ENCODE data around the gene KCNAB1. TPM values are rescaled to one million over a fixed set of nuclear protein-coding genes. Genes with fewer than 3 reads are reported as not detected.

Gene KCNAB1
- total RNA-seq, 2 donors from 2014 or later: 0.26 TPM; not detected in 1

GRCh38 chr3:156349978-156350377 lies 229.6 kb downstream of the KCNAB1 start:
- ATAC-seq (no peak), DNase-seq (no peak)
- Mint-ChIP-seq H3K36me3 (ENCODE audit: low read depth) (no peaks in the 10 kb centered on the region), H3K27ac (no peak overlapping the region), H3K4me3 (no peak overlapping the region), H3K27me3 (peaks cover 12% of the 10 kb centered on the region), H3K4me1 (peaks cover 6% of the 10 kb centered on the region)
- H3K9me3 ChIP-seq (ENCODE audit: control insufficient read depth, low read length, poor library complexity, severe bottlenecking): no peaks in the 10 kb centered on the region

- Mint-ChIP-seq H3K27me3 (peaks cover 6% of the 10 kb centered on the region), H3K36me3 (ENCODE audit: low read depth) (no peaks in the 10 kb centered on the region), H3K4me1 (peaks cover 6% of the 10 kb centered on the region), H3K4me3 (no peak overlapping the region), H3K27ac (no peak overlapping the region)
- no peak for DNase-seq
- no peaks in the 10 kb centered on the region for H3K9me3 ChIP-seq (ENCODE audit: control insufficient read depth, low read length, poor library complexity, severe bottlenecking)
- ATAC-seq: no peak
Measured at GRCh38 chr3:156350781-156351180, 230.4 kb downstream of the KCNAB1 start.

- no peaks in the 10 kb centered on the region for H3K9me3 ChIP-seq (ENCODE audit: control insufficient read depth, low read length, poor library complexity, severe bottlenecking)
- peaks cover 8% of the 10 kb centered on the region for H3K4me1 Mint-ChIP-seq
- no peak overlapping the region for H3K27ac Mint-ChIP-seq
- H3K4me3 Mint-ChIP-seq: no peak overlapping the region
- H3K27me3 Mint-ChIP-seq: peaks cover 7% of the 10 kb centered on the region
- no peaks in the 10 kb centered on the region for H3K36me3 Mint-ChIP-seq (ENCODE audit: low read depth)
- ATAC-seq: no peak
- DNase-seq: no peak
Measured at GRCh38 chr3:156351783-156352182, 231.4 kb downstream of the KCNAB1 start.

- peaks cover 8% of the 10 kb centered on the region for H3K4me1 Mint-ChIP-seq
- H3K9me3 ChIP-seq (ENCODE audit: control insufficient read depth, low read length, poor library complexity, severe bottlenecking): no peaks in the 10 kb centered on the region
- no peak for ATAC-seq
- H3K27me3 Mint-ChIP-seq: peaks cover 11% of the 10 kb centered on the region
- DNase-seq: no peak
- no peak overlapping the region for H3K4me3 Mint-ChIP-seq
- H3K27ac Mint-ChIP-seq: no peak overlapping the region
- H3K36me3 Mint-ChIP-seq (ENCODE audit: low read depth): no peaks in the 10 kb centered on the region
Measured at GRCh38 chr3:156352728-156353127, 232.3 kb downstream of the KCNAB1 start.

GRCh38 chr3:156353563-156353962 lies 233.2 kb downstream of the KCNAB1 start:
- no peaks in the 10 kb centered on the region for H3K36me3 Mint-ChIP-seq (ENCODE audit: low read depth)
- ATAC-seq (no peak), DNase-seq (no peak)
- peaks cover 11% of the 10 kb centered on the region for H3K27me3 Mint-ChIP-seq
- peaks cover 8% of the 10 kb centered on the region for H3K4me1 Mint-ChIP-seq
- no peaks in the 10 kb centered on the region for H3K9me3 ChIP-seq (ENCODE audit: control insufficient read depth, low read length, poor library complexity, severe bottlenecking)
- H3K27ac Mint-ChIP-seq: no peak overlapping the region
- H3K4me3 Mint-ChIP-seq: no peak overlapping the region

GRCh38 chr3:156356537-156357363 lies 236.4 kb downstream of the KCNAB1 start:
- no peak overlapping the region for H3K27ac Mint-ChIP-seq
- H3K4me3 Mint-ChIP-seq: no peak overlapping the region
- no peaks in the 10 kb centered on the region for H3K9me3 ChIP-seq (ENCODE audit: control insufficient read depth, low read length, poor library complexity, severe bottlenecking)
- DNase-seq (no peak), ATAC-seq (no peak)
- H3K27me3 Mint-ChIP-seq: peaks cover 9% of the 10 kb centered on the region
- peaks cover 4% of the 10 kb centered on the region for H3K4me1 Mint-ChIP-seq
- H3K36me3 Mint-ChIP-seq (ENCODE audit: low read depth): no peaks in the 10 kb centered on the region

- H3K9me3 ChIP-seq (ENCODE audit: control insufficient read depth, low read length, poor library complexity, severe bottlenecking): no peaks in the 10 kb centered on the region
- peaks cover 4% of the 10 kb centered on the region for H3K27me3 Mint-ChIP-seq
- no peak for DNase-seq
- no peak overlapping the region for H3K27ac Mint-ChIP-seq
- H3K4me3 Mint-ChIP-seq: no peak overlapping the region
- H3K4me1 Mint-ChIP-seq: peaks cover 2% of the 10 kb centered on the region
- no peaks in the 10 kb centered on the region for H3K36me3 Mint-ChIP-seq (ENCODE audit: low read depth)
- ATAC-seq: no peak
Measured at GRCh38 chr3:156358232-156358631, 237.9 kb downstream of the KCNAB1 start.

- Mint-ChIP-seq H3K27me3 (peaks cover 4% of the 10 kb centered on the region), H3K4me3 (no peak overlapping the region), H3K4me1 (peaks cover 2% of the 10 kb centered on the region), H3K36me3 (ENCODE audit: low read depth) (no peaks in the 10 kb centered on the region), H3K27ac (no peak overlapping the region)
- no peak for ATAC-seq
- H3K9me3 ChIP-seq (ENCODE audit: control insufficient read depth, low read length, poor library complexity, severe bottlenecking): no peaks in the 10 kb centered on the region
- DNase-seq: no peak
Measured at GRCh38 chr3:156359368-156359767, 239.0 kb downstream of the KCNAB1 start.

GRCh38 chr3:156360083-156360482 lies 239.7 kb downstream of the KCNAB1 start:
- Mint-ChIP-seq H3K4me3 (no peak overlapping the region), H3K27me3 (peaks cover 4% of the 10 kb centered on the region), H3K4me1 (peaks cover 2% of the 10 kb centered on the region), H3K27ac (no peak overlapping the region), H3K36me3 (ENCODE audit: low read depth) (no peaks in the 10 kb centered on the region)
- no peaks in the 10 kb centered on the region for H3K9me3 ChIP-seq (ENCODE audit: control insufficient read depth, low read length, poor library complexity, severe bottlenecking)
- ATAC-seq (no peak), DNase-seq (no peak)

GRCh38 chr3:156360963-156361362 lies 240.6 kb downstream of the KCNAB1 start:
- Mint-ChIP-seq H3K27ac (no peak overlapping the region), H3K27me3 (peaks cover 11% of the 10 kb centered on the region), H3K36me3 (ENCODE audit: low read depth) (no peaks in the 10 kb centered on the region), H3K4me1 (peaks cover 2% of the 10 kb centered on the region), H3K4me3 (no peak overlapping the region)
- no peaks in the 10 kb centered on the region for H3K9me3 ChIP-seq (ENCODE audit: control insufficient read depth, low read length, poor library complexity, severe bottlenecking)
- DNase-seq (no peak), ATAC-seq (no peak)

- DNase-seq (no peak), ATAC-seq (no peak)
- H3K9me3 ChIP-seq (ENCODE audit: control insufficient read depth, low read length, poor library complexity, severe bottlenecking): no peaks in the 10 kb centered on the region
- no peak overlapping the region for H3K4me3 Mint-ChIP-seq
- peaks cover 3% of the 10 kb centered on the region for H3K4me1 Mint-ChIP-seq
- H3K27ac Mint-ChIP-seq: no peak overlapping the region
- H3K36me3 Mint-ChIP-seq (ENCODE audit: low read depth): no peaks in the 10 kb centered on the region
- peaks cover 31% of the 10 kb centered on the region for H3K27me3 Mint-ChIP-seq
Measured at GRCh38 chr3:156366559-156366958, 246.2 kb downstream of the KCNAB1 start.

GRCh38 chr3:156368189-156368588 lies 247.8 kb downstream of the KCNAB1 start:
- Mint-ChIP-seq H3K4me3 (no peak overlapping the region), H3K27me3 (peaks cover 31% of the 10 kb centered on the region), H3K27ac (no peak overlapping the region), H3K36me3 (ENCODE audit: low read depth) (no peaks in the 10 kb centered on the region), H3K4me1 (peaks cover 3% of the 10 kb centered on the region)
- H3K9me3 ChIP-seq (ENCODE audit: control insufficient read depth, low read length, poor library complexity, severe bottlenecking): no peaks in the 10 kb centered on the region
- ATAC-seq (no peak), DNase-seq (no peak)

GRCh38 chr3:156371701-156372100 lies 251.3 kb downstream of the KCNAB1 start:
- no peak overlapping the region for H3K27ac Mint-ChIP-seq
- H3K9me3 ChIP-seq (ENCODE audit: control insufficient read depth, low read length, poor library complexity, severe bottlenecking): no peaks in the 10 kb centered on the region
- ATAC-seq: no peak
- DNase-seq: no peak
- peaks cover 2% of the 10 kb centered on the region for H3K36me3 Mint-ChIP-seq (ENCODE audit: low read depth)
- peaks cover 3% of the 10 kb centered on the region for H3K4me1 Mint-ChIP-seq
- H3K4me3 Mint-ChIP-seq: no peak overlapping the region
- H3K27me3 Mint-ChIP-seq: peaks cover 19% of the 10 kb centered on the region

- ATAC-seq: no peak
- no peaks in the 10 kb centered on the region for H3K9me3 ChIP-seq (ENCODE audit: control insufficient read depth, low read length, poor library complexity, severe bottlenecking)
- Mint-ChIP-seq H3K4me1 (peaks cover 3% of the 10 kb centered on the region), H3K36me3 (ENCODE audit: low read depth) (peaks cover 2% of the 10 kb centered on the region), H3K4me3 (no peak overlapping the region), H3K27me3 (peaks cover 24% of the 10 kb centered on the region), H3K27ac (no peak overlapping the region)
- no peak for DNase-seq
Measured at GRCh38 chr3:156373095-156373494, 252.7 kb downstream of the KCNAB1 start.
